Measurements from ENCODE around the gene PRLHR.

Gene PRLHR

GRCh38 chr10:118542205-118542604 is 53.2 kb downstream of the PRLHR start:
- Histone ChIP-seq H3K27me3 (replicated peaks; ENCODE audit: control insufficient read depth, insufficient read depth, low read length) (peaks cover 2% of the 10 kb centered on the region; the same call in 1 of the 2 replicates), H3K4me3 (replicated peaks; ENCODE audit: low read depth, low read length) (no peak overlapping the region), H3K36me3 (ENCODE audit: control insufficient read depth, insufficient read depth, low read length) (no peaks in the 10 kb centered on the region)
- no peak for DNase-seq (ENCODE audit: extremely low read depth, insufficient read length)
- TF ChIP-seq CTCF (IDR thresholded peaks at IDR 0.05; ENCODE audit: insufficient read depth, low read length, poor library complexity, severe bottlenecking), result no peak

GRCh38 chr10:118541718-118542117 is 53.7 kb downstream of the PRLHR start:
- Histone ChIP-seq H3K36me3 (ENCODE audit: control insufficient read depth, insufficient read depth, low read length) (no peaks in the 10 kb centered on the region), H3K4me3 (replicated peaks; ENCODE audit: low read depth, low read length) (no peak overlapping the region), H3K27me3 (replicated peaks; ENCODE audit: control insufficient read depth, insufficient read depth, low read length) (peaks cover 2% of the 10 kb centered on the region; the same call in 1 of the 2 replicates)
- TF ChIP-seq CTCF (IDR thresholded peaks at IDR 0.05; ENCODE audit: insufficient read depth, low read length, poor library complexity, severe bottlenecking), result no peak
- no peak for DNase-seq (ENCODE audit: extremely low read depth, insufficient read length)

Data from GM06990 (cell line).